ENCODE measurements around the gene AOPEP. TPM values are rescaled to one million over a fixed set of nuclear protein-coding genes. Genes with fewer than 3 reads are reported as not detected.
"Not testable (repeated sequence)": the region's sequence is repeated elsewhere in the genome, so short reads cannot be mapped to it uniquely, and the experiment has no call there.

AOPEP gene
- total RNA-seq, 2 experiments from 2014 or later: 9.5 TPM

- POLR2A ChIA-PET: no interaction called here
- Mint-ChIP-seq H3K27ac (no peak overlapping the region), H3K4me3 (no peak overlapping the region), H3K4me1 (no peaks in the 10 kb centered on the region), H3K27me3 (peaks cover 2% of the 10 kb centered on the region), H3K9me3 (no peaks in the 10 kb centered on the region), H3K36me3 (no peaks in the 10 kb centered on the region)
- DNase-seq: no peak
- no peak for ATAC-seq (ENCODE audit: low read depth)
These were observed 204.6 kb downstream of the AOPEP start for GRCh38 chr9:94931036-94931633.

- H3K9me3 Mint-ChIP-seq: no peaks in the 10 kb centered on the region
These were observed 205.2 kb downstream of the AOPEP start for GRCh38 chr9:94931740-94932139.

DNA sequence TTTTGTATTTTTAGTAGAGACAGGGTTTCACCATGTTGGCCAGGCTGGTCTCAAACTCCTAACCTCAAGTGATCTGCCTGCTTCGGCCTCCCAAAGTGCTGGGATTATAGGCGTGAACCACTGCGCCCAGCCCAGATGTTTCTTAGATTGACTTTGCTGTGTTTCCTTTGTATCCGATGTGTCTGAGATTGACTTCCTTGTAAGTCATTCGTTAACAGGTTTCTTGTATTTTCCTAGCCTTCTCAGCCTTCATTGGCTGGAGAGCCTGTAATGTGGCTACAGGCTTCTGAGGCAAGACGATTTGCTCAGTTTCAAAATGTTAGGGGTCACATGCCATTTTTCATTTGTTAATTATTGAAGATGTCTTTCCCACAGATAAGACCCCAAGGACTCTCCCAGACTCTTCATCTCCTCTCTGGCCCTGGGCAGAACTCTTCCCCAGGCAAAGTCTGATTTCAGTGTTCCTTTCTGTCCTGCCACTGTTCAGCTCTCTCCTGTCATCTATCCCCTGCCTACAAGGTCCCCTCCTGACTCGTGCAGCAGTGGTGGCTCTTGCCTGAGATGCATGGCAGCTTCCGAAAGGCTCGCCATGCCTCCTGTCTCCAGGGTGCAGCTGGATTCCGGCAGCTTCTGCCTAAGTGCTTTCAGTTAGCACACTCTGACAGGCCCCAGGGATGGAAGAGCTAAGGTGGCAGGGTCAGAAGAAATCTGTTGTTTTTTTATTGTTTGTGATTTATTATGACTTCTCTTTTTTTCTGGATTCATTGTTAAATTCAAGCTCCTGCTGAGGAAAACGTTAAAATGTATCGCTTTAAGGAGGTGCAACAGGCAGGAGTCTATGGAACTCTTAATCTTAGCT is 206.4 kb downstream of the AOPEP start:
- POLR2A ChIA-PET: no interaction called here
- Mint-ChIP-seq H3K9me3 (no peaks in the 10 kb centered on the region), H3K27me3 (peaks cover 2% of the 10 kb centered on the region), H3K4me3 (no peak overlapping the region), H3K36me3 (no peaks in the 10 kb centered on the region), H3K27ac (no peak overlapping the region), H3K4me1 (no peaks in the 10 kb centered on the region)
- DNase-seq (no peak), ATAC-seq (ENCODE audit: low read depth) (no peak)

More at GRCh38 chr9:94931740-94932139, 205.2 kb downstream of the AOPEP start:
- Mint-ChIP-seq H3K27me3 (peaks cover 2% of the 10 kb centered on the region), H3K36me3 (no peaks in the 10 kb centered on the region), H3K4me1 (no peaks in the 10 kb centered on the region), H3K4me3 (no peak overlapping the region), H3K27ac (no peak overlapping the region)
- POLR2A ChIA-PET: no interaction called here
- no peak for ATAC-seq (ENCODE audit: low read depth)
- no peak for DNase-seq

DNA sequence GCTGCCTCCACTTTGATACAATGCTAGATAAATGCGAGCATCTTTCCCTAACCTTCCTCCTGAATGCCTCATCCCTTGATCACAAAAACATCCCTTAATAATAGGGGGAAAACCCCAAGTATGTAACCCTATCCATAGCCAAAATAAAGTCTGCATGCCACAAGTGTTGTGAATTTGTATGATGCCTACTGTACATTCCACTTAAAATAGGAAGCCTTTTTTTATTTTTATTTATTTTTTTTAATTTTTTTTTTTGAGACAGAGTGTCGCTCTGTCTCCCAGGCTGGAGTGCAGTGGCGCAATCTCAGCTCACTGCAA is 207.0 kb downstream of the AOPEP start:
- H3K9me3 Mint-ChIP-seq: no peaks in the 10 kb centered on the region
- ATAC-seq (ENCODE audit: low read depth) (no peak), DNase-seq (no peak)
- no peak overlapping the region for H3K4me3 Mint-ChIP-seq
- H3K27me3 Mint-ChIP-seq: peaks cover 2% of the 10 kb centered on the region
- no peak overlapping the region for H3K27ac Mint-ChIP-seq
- no peaks in the 10 kb centered on the region for H3K4me1 Mint-ChIP-seq
- POLR2A ChIA-PET: no interaction called here
- H3K36me3 Mint-ChIP-seq: no peaks in the 10 kb centered on the region

DNA sequence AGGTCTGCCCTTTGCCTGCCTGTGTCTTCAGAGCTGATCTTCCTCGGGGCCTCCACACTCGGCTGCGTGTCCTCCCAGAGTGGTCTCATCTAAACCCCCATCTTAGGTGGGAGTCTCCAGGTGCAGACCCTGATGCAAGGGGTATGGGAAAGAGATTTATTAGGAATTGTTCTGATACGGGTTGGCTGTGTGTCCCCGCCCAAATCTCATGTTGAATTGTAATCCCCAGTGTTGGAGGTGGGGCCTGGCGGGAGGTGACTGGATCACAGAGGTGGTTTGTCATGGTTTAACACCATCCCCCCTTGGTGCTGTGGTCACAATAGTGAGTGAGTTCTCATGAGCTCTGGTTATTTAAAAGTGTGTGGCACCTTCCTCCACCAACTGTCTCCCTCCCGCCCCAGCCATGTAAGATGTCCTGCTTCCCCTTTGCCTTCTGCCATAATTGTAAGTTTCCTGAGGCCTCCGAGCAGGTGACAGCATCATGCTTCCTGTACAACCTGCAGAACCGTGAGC is 208.4 kb downstream of the AOPEP start:
- no peak overlapping the region for H3K4me3 Mint-ChIP-seq
- ATAC-seq (ENCODE audit: low read depth): no peak
- no peaks in the 10 kb centered on the region for H3K9me3 Mint-ChIP-seq
- H3K27me3 Mint-ChIP-seq: peaks cover 2% of the 10 kb centered on the region
- DNase-seq: no peak
- H3K27ac Mint-ChIP-seq: no peak overlapping the region
- POLR2A ChIA-PET: no interaction called here
- H3K36me3 Mint-ChIP-seq: no peaks in the 10 kb centered on the region
- no peaks in the 10 kb centered on the region for H3K4me1 Mint-ChIP-seq

DNA sequence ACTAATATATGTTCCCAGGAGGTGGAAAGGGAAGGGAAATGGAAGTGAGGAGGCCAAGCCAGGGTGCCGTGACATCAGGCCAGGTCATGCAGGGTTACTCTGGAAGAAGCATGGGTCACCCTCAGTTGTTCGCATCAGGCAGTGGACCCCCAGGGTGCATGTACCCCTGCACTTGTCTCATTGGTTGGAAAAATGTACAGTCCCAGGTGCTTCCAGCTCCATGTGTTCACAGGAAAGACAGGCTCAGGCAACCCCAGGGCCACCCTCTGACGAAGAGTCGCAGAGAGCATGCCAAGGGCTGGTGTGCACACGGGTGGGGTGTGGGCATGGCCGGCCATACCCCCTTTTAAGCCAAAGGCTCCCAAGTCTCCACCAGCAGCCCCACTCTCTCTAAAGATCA is 208.9 kb downstream of the AOPEP start:
- H3K4me3 Mint-ChIP-seq: no peak overlapping the region
- H3K27me3 Mint-ChIP-seq: peaks cover 2% of the 10 kb centered on the region
- no peak overlapping the region for H3K27ac Mint-ChIP-seq
- ATAC-seq (ENCODE audit: low read depth) (no peak), DNase-seq (no peak)
- no peaks in the 10 kb centered on the region for H3K9me3 Mint-ChIP-seq
- H3K36me3 Mint-ChIP-seq: no peaks in the 10 kb centered on the region
- POLR2A ChIA-PET: no interaction called here
- H3K4me1 Mint-ChIP-seq: no peaks in the 10 kb centered on the region

GRCh38 chr9:94936419-94936818 is 209.9 kb downstream of the AOPEP start:
- no peaks in the 10 kb centered on the region for H3K36me3 Mint-ChIP-seq
- POLR2A ChIA-PET: no interaction called here
- H3K4me1 Mint-ChIP-seq: no peaks in the 10 kb centered on the region
- no peak overlapping the region for H3K27ac Mint-ChIP-seq
- DNase-seq (no peak), ATAC-seq (ENCODE audit: low read depth) (no peak)
- no peak overlapping the region for H3K4me3 Mint-ChIP-seq
- no peaks in the 10 kb centered on the region for H3K27me3 Mint-ChIP-seq
- H3K9me3 Mint-ChIP-seq: no peaks in the 10 kb centered on the region

DNA sequence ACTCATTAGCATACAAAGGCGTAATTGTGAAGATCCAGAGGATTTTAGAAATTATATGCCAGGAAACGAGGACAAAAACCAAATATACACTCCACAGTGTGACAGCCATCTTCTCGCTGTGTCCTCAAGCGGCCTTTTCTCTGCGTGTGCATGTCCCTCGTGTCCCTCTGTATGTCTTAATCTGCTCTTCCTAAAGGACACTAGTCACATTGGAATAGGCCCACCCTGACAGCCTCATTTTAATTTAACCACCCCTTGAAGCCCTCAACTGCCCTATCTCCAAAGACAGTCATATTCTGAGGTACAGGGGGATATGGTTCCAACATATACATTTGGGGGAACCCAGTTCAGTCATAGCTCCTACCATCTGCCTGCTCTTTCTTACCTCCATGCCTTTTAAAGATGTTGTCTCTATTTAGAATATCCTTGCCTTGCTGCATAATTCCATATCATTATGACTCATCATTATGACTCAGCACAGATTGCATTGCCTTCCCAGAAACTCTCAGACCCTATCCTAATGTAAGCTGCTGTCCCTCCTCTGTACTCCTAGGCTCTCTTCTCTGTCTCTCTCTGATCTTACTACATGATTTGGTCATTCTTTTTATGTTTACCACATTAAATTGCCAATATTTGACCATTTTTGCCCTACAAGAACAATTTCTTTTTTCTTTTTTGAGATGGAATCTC is 210.9 kb downstream of the AOPEP start:
- H3K36me3 Mint-ChIP-seq: no peaks in the 10 kb centered on the region
- POLR2A ChIA-PET: no interaction called here
- H3K4me3 Mint-ChIP-seq: no peak overlapping the region
- H3K27ac Mint-ChIP-seq: no peak overlapping the region
- no peaks in the 10 kb centered on the region for H3K4me1 Mint-ChIP-seq
- ATAC-seq (ENCODE audit: low read depth) (no peak), DNase-seq (no peak)
- peaks cover 1% of the 10 kb centered on the region for H3K9me3 Mint-ChIP-seq
- H3K27me3 Mint-ChIP-seq: no peaks in the 10 kb centered on the region

- H3K27me3 Mint-ChIP-seq: no peaks in the 10 kb centered on the region
- no peak overlapping the region for H3K27ac Mint-ChIP-seq
- POLR2A ChIA-PET: no interaction called here
- DNase-seq: no peak
- H3K9me3 Mint-ChIP-seq: peaks cover 1% of the 10 kb centered on the region
- no peaks in the 10 kb centered on the region for H3K36me3 Mint-ChIP-seq
- no peaks in the 10 kb centered on the region for H3K4me1 Mint-ChIP-seq
- no peak for ATAC-seq (ENCODE audit: low read depth)
- no peak overlapping the region for H3K4me3 Mint-ChIP-seq
These were observed 211.9 kb downstream of the AOPEP start for GRCh38 chr9:94938384-94938783.

DNA sequence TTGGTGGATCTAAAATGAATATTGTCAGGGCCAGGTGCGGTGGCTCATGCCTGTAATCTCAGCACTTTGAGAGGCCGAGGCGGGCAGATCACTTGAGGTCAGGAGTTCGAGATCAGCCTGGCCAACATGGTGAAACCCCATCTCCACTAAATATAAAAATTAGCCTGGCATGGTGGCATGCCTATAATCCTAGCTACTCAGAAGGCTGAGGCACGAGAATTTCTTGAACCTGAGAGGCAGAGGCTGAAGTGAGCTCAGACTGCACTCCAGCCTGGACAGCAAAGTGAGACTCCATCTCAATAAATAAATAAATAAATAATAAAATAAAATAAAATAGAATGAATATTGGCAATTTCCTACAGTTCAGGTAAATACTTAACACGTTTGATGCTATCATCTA is 213.8 kb downstream of the AOPEP start:
- H3K27ac Mint-ChIP-seq; ATAC-seq (ENCODE audit: low read depth); H3K4me1 Mint-ChIP-seq; H3K4me3 Mint-ChIP-seq; H3K9me3 Mint-ChIP-seq; H3K27me3 Mint-ChIP-seq; H3K36me3 Mint-ChIP-seq; DNase-seq; POLR2A ChIA-PET: not testable (repeated sequence)

- H3K4me1 Mint-ChIP-seq: no peaks in the 10 kb centered on the region
- peaks cover 1% of the 10 kb centered on the region for H3K9me3 Mint-ChIP-seq
- POLR2A ChIA-PET: no interaction called here
- no peaks in the 10 kb centered on the region for H3K27me3 Mint-ChIP-seq
- DNase-seq: no peak
- no peak overlapping the region for H3K27ac Mint-ChIP-seq
- no peak for ATAC-seq (ENCODE audit: low read depth)
- H3K36me3 Mint-ChIP-seq: no peaks in the 10 kb centered on the region
- no peak overlapping the region for H3K4me3 Mint-ChIP-seq
These were observed 214.8 kb downstream of the AOPEP start for GRCh38 chr9:94941211-94941875.

- H3K9me3 Mint-ChIP-seq: peaks cover 1% of the 10 kb centered on the region
- no peak for ATAC-seq (ENCODE audit: low read depth)
- no peak overlapping the region for H3K4me3 Mint-ChIP-seq
- H3K27me3 Mint-ChIP-seq: no peaks in the 10 kb centered on the region
- H3K4me1 Mint-ChIP-seq: no peaks in the 10 kb centered on the region
- DNase-seq: no peak
- no peaks in the 10 kb centered on the region for H3K36me3 Mint-ChIP-seq
- POLR2A ChIA-PET: no interaction called here
- H3K27ac Mint-ChIP-seq: no peak overlapping the region
These were observed 218.1 kb downstream of the AOPEP start for GRCh38 chr9:94944626-94945025.

- DNase-seq: no peak
- POLR2A ChIA-PET: no interaction called here
- H3K4me1 Mint-ChIP-seq: no peaks in the 10 kb centered on the region
- no peaks in the 10 kb centered on the region for H3K27me3 Mint-ChIP-seq
- peaks cover 1% of the 10 kb centered on the region for H3K9me3 Mint-ChIP-seq
- ATAC-seq (ENCODE audit: low read depth): no peak
- H3K4me3 Mint-ChIP-seq: no peak overlapping the region
- H3K27ac Mint-ChIP-seq: no peak overlapping the region
- H3K36me3 Mint-ChIP-seq: no peaks in the 10 kb centered on the region
These were observed 219.0 kb downstream of the AOPEP start for GRCh38 chr9:94945197-94946144.
